RWPE1 (cell line): ENCODE measurements around the gene CXCR6.

Experiments used
- CTCF ChIA-PET: fragments of 350-600 bp; sonication (Branson Sonifier 250); formaldehyde crosslinking; extraction: SDS; loops from one replicate; lab custom pipeline; 2021; lab: Yijun Ruan, JAX
- POLR2A ChIA-PET: fragments of 400-600 bp; formaldehyde crosslinking; extraction: SDS; loops from one replicate; lab custom pipeline; 2020; ENCODE audit warnings: antibody characterized with exemption; ENCODE audit not compliant: low non-redundant PET; lab: Yijun Ruan, JAX
- DNase-seq: peaks from one replicate; pipeline ENCODE4 v3.0.0; 2012; ENCODE audit warnings: low spot score
- H3K27ac ChIP-seq: fragments of 450-650 bp; 2 replicates; pipeline ENCODE4 v1.5.1; 2017
- TF ChIP-seq, protein P1 (sequence below): fragments of 450-650 bp; conservative IDR thresholded peaks from 2 replicates; pipeline ENCODE4 v1.5.1; 2017; ENCODE audit warnings: low read depth, mild to moderate bottlenecking

Gene CXCR6

GRCh38 chr3:45944830-45945620, 1.8 kb downstream of the CXCR6 start:
- CTCF ChIA-PET = no interaction called here

DNA sequence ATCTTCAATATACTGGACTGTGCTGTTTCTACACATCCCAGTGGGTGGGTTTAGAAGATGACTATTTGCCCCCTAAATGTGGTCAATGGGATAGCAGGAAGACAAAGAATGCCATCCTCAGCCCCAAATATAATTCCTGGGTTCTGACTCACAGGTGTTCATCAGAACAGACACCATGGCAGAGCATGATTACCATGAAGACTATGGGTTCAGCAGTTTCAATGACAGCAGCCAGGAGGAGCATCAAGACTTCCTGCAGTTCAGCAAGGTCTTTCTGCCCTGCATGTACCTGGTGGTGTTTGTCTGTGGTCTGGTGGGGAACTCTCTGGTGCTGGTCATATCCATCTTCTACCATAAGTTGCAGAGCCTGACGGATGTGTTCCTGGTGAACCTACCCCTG, 3.0 kb downstream of the CXCR6 start:
- ChIA-PET CTCF (no interaction called here), POLR2A (no interaction called here)
- DNase-seq = no peak
- TF ChIP-seq, protein P1, sequence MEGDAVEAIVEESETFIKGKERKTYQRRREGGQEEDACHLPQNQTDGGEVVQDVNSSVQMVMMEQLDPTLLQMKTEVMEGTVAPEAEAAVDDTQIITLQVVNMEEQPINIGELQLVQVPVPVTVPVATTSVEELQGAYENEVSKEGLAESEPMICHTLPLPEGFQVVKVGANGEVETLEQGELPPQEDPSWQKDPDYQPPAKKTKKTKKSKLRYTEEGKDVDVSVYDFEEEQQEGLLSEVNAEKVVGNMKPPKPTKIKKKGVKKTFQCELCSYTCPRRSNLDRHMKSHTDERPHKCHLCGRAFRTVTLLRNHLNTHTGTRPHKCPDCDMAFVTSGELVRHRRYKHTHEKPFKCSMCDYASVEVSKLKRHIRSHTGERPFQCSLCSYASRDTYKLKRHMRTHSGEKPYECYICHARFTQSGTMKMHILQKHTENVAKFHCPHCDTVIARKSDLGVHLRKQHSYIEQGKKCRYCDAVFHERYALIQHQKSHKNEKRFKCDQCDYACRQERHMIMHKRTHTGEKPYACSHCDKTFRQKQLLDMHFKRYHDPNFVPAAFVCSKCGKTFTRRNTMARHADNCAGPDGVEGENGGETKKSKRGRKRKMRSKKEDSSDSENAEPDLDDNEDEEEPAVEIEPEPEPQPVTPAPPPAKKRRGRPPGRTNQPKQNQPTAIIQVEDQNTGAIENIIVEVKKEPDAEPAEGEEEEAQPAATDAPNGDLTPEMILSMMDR = no peak
- no peak overlapping the region for H3K27ac ChIP-seq

More at GRCh38 chr3:45944830-45945620, 1.8 kb downstream of the CXCR6 start:
- TF ChIP-seq, protein P1 = no peak
- POLR2A ChIA-PET = no interaction called here
- H3K27ac ChIP-seq = no peak overlapping the region
- no peak for DNase-seq

- ChIA-PET CTCF (no interaction called here), POLR2A (no interaction called here)
- TF ChIP-seq, protein P1 = no peak
- no peak overlapping the region for H3K27ac ChIP-seq
- no peak for DNase-seq
Measured at GRCh38 chr3:45946875-45947274, 3.6 kb downstream of the CXCR6 start.

GRCh38 chr3:45947361-45947760, 4.1 kb downstream of the CXCR6 start:
- DNase-seq = no peak
- ChIA-PET POLR2A (no interaction called here), CTCF (no interaction called here)

GRCh38 chr3:45948311-45948781, 5.1 kb downstream of the CXCR6 start:
- H3K27ac ChIP-seq = no peak overlapping the region
- ChIA-PET CTCF (interaction anchor here (1.0 kb wide), 1 partner anchor 10 kb away, joined by 3 read pairs; no protein-coding TSS in a partner anchor), POLR2A (no interaction called here)
- TF ChIP-seq, protein P1 = no peak
- DNase-seq = no peak

More at GRCh38 chr3:45947361-45947760, 4.1 kb downstream of the CXCR6 start:
- H3K27ac ChIP-seq = no peak overlapping the region
- TF ChIP-seq, protein P1 = no peak

DNA sequence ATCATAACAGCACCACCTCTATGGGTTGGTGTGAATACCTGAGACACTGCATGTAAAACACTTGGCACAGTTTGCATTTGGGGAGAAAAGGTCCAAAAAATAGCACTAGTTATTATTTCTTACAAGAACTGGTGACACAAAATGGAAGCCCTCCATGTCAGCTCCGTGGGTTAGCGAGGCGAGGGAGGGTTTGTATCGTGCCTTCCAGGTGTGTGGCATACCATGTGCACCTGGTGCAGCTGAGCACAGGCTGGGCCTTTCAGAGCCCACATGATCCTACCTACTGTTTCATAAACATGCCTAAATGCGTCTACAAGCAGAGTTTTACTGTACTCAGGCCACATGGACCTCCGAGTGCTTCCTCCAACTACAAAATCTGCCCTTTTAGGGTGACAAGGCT, 5.6 kb downstream of the CXCR6 start:
- no peak for DNase-seq
- ChIA-PET POLR2A (no interaction called here), CTCF (no interaction called here)
- H3K27ac ChIP-seq = no peak overlapping the region
- TF ChIP-seq, protein P1 = no peak
